Natural killer cell (primary cell): Measurements from ENCODE around the gene TP53I13. TPM values are rescaled to one million over a fixed set of nuclear protein-coding genes. Genes with fewer than 3 reads are reported as not detected.

Experiments
- ATAC-seq, 3 donors: fragments of 150-1000 bp in 2 of 3; fragments of 200-7000 bp in 1 of 3; cut with Tn5 transposase; 1 replicate in 1 of 3; 2 replicates in 2 of 3; pipeline ENCODE4 v1.10.0; 2021; ENCODE audit warnings: mild to moderate bottlenecking in 2 of 3, moderate library complexity in 2 of 3
- DNase-seq, 2 donors: peaks; one replicate each; pipeline versions ENCODE4 v3.0.0 to v3.0.0-alpha.2; 2013 to 2021; ENCODE audit warnings: mixed read lengths in 1 of 2
- H3K27ac ChIP-seq: one replicate; pipeline ENCODE4 v1.5.1; 2013; ENCODE audit warnings: mild to moderate bottlenecking, low read length
- H3K27me3 ChIP-seq: one replicate; pipeline ENCODE4 v1.6.1; 2013; ENCODE audit warnings: low read length; ENCODE audit not compliant: control insufficient read depth, insufficient read depth
- H3K36me3 ChIP-seq: one replicate; pipeline ENCODE4 v1.6.1; 2013; ENCODE audit warnings: low read length; ENCODE audit not compliant: control insufficient read depth, insufficient read depth
- H3K4me1 ChIP-seq: one replicate; pipeline ENCODE4 v1.6.1; 2013; ENCODE audit warnings: low read length; ENCODE audit not compliant: control insufficient read depth, insufficient read depth
- H3K4me3 ChIP-seq: one replicate; pipeline ENCODE4 v1.5.1; 2013; ENCODE audit warnings: low read length
- H3K9me3 ChIP-seq: one replicate; pipeline ENCODE4 v1.6.1; 2013; ENCODE audit warnings: low read length; ENCODE audit not compliant: control insufficient read depth, insufficient read depth
- H3K27ac Mint-ChIP-seq, 2 donors: one replicate each; pipeline ENCODE4 v1.8.0; 2022; ENCODE audit warnings: mild to moderate bottlenecking in 2 of 2, mixed read lengths in 2 of 2, moderate library complexity in 1 of 2
- H3K27me3 Mint-ChIP-seq, 2 donors: one replicate each; pipeline ENCODE4 v1.8.0; 2022; ENCODE audit warnings: low read depth in 2 of 2, mixed read lengths in 2 of 2
- H3K36me3 Mint-ChIP-seq: one replicate; pipeline ENCODE4 v1.8.0; 2022; ENCODE audit warnings: mixed read lengths
- H3K4me1 Mint-ChIP-seq, 2 donors: one replicate each; pipeline ENCODE4 v1.8.0; 2022; ENCODE audit warnings: mixed read lengths in 2 of 2
- H3K4me3 Mint-ChIP-seq: one replicate; pipeline ENCODE4 v1.8.0; 2022; ENCODE audit warnings: mild to moderate bottlenecking, moderate library complexity, mixed read lengths
- H3K9me3 Mint-ChIP-seq, 2 donors: one replicate each; pipeline ENCODE4 v1.8.0; 2022; ENCODE audit warnings: mixed read lengths in 2 of 2
- WGBS: methylation state at CpG from one replicate; pipeline ENCODE4 v1.1.7; 2013; ENCODE audit warnings: missing lambda C conversion rate; ENCODE audit not compliant: insufficient coverage; 5-methylcytosine and 5-hydroxymethylcytosine counted together
- intact Hi-C: fragments of 100-400 bp; cut with micrococcal nuclease; formaldehyde crosslinking; loops from one replicate; pipeline ENCODE4 v1.14.2; 2022
- total RNA-seq, 4 donors: library from RNA; stranded (reverse); fragments of 120-200 nt in 1 of 4; gene quantifications; one replicate each; pipeline versions ENCODE4 v1.2.3 to v1.2.4, GENCODE V29; 2013 to 2022
- TF ChIP-seq, protein P1 (sequence below): fragments of 200-600 bp; IDR thresholded peaks from one replicate; pipeline ENCODE4 v1.8.0; 2022; ENCODE audit warnings: antibody characterized with exemption

The TP53I13 gene
- total RNA-seq, 3 donors from 2014 or later (not counting 1 experiment from before 2014, with no cell fraction given) = 122 to 148 (median 148) TPM

DNA sequence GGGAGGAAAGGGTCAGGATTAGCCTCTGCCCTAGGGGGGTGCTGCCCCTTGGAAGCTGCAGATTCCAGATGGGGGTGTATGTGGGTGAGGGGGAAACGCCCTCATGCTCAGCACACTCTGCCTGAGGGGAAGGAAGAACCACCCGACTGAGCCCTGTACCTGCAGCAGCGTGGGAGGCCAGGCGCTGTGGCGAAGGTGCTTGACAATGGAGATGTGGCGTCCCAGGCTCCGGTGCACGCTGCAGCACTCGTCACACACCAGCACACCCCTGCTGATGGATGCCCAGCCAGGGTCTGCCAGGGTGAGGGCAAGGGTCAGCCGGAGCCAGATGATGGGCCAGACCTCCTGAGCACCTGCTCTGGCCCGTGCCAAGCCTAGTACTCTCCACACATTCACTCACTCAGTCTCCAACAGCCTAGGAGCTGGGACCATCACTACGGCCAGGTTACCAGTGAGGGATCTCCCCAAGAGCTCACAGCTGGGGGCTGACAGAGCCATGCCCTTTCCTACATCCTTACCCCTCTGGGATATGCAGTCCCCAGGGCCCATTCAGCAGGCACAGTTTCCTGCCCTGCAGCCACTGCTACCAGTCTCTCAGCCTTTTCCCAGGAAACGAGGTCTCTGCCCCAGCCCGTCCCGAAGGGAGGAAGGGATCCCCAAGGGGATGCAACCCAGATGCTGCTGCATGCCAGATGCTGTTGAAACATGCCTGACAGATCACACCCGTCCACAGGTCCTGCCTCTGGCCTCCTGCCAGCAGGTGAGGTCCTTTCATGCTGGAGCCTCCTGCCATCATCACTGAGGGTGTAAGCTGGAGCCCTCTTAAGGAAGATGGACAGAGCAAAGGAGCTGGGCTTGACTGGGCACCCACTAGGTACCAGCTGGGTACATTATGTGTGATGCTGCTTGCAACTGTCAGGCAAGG, 15.1 kb downstream of the TP53I13 start:
- Histone ChIP-seq H3K9me3 (no peaks in the 10 kb centered on the region), H3K27me3 (no peaks in the 10 kb centered on the region), H3K4me1 (peaks cover 48% of the 10 kb centered on the region), H3K36me3 (peaks cover 27% of the 10 kb centered on the region), H3K4me3 (no peak overlapping the region), H3K27ac (no peak overlapping the region)
- 91% methylated on average over 16 of the region's 16 CpGs for WGBS
- no peak for DNase-seq
- Mint-ChIP-seq H3K4me3 (no peak overlapping the region), H3K36me3 (no peaks in the 10 kb centered on the region), H3K27me3 (no peaks in the 10 kb centered on the region), H3K4me1 (peaks cover 20 to 45% of the 10 kb centered on the region in 2 donors), H3K9me3 (no peaks in the 10 kb centered on the region), H3K27ac (peak overlapping the region in 1 of 2 donors; percentile 62)
- TF ChIP-seq, protein P1, sequence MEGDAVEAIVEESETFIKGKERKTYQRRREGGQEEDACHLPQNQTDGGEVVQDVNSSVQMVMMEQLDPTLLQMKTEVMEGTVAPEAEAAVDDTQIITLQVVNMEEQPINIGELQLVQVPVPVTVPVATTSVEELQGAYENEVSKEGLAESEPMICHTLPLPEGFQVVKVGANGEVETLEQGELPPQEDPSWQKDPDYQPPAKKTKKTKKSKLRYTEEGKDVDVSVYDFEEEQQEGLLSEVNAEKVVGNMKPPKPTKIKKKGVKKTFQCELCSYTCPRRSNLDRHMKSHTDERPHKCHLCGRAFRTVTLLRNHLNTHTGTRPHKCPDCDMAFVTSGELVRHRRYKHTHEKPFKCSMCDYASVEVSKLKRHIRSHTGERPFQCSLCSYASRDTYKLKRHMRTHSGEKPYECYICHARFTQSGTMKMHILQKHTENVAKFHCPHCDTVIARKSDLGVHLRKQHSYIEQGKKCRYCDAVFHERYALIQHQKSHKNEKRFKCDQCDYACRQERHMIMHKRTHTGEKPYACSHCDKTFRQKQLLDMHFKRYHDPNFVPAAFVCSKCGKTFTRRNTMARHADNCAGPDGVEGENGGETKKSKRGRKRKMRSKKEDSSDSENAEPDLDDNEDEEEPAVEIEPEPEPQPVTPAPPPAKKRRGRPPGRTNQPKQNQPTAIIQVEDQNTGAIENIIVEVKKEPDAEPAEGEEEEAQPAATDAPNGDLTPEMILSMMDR = no peak
- intact Hi-C loops = no loop called here
- no peak for ATAC-seq

DNA sequence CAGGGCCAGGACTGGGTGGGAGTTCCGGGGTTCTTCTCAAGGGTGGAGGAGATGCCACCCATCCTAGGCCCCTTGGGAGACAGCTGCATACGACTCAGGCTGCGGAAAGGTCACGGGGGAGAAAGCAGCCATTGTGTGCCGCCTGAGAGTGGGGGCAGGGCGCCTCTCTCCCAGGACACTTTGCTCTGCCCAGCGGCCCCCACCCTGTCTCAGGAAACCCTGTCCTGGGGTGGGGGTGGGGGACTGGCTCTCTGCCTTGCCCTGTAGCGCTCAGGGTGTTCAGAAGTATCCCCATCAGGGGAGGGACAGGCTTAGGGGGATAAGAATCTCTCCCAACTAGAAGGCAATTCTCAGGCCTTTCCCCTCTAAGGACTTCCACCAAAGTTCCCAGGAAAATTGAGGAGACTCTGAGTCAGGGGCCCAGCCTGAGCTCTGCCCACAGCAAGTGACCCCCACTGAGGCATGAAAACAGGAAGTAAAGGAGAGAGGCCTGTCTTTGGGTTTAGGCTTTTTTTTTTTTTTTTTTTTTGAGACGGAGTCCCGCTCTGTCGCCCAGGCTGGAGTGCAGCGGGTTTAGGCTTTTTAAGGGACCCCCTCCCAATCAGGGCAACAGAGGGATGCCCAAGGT, 16.1 kb downstream of the TP53I13 start:
- no peak for ATAC-seq
- no peak for DNase-seq
- Mint-ChIP-seq H3K27me3 (no peaks in the 10 kb centered on the region), H3K27ac (peak overlapping the region in 1 of 2 donors; percentile 62), H3K4me1 (peaks cover 20 to 47% of the 10 kb centered on the region in 2 donors), H3K9me3 (no peaks in the 10 kb centered on the region), H3K4me3 (no peak overlapping the region), H3K36me3 (no peaks in the 10 kb centered on the region)
- Histone ChIP-seq H3K4me1 (peaks cover 51% of the 10 kb centered on the region), H3K27me3 (no peaks in the 10 kb centered on the region), H3K27ac (no peak overlapping the region), H3K9me3 (no peaks in the 10 kb centered on the region), H3K4me3 (no peak overlapping the region), H3K36me3 (peaks cover 21% of the 10 kb centered on the region)
- 75% methylated on average over 12 of the region's 12 CpGs for WGBS
- intact Hi-C loops = no loop called here
- TF ChIP-seq, protein P1 = no peak

DNA sequence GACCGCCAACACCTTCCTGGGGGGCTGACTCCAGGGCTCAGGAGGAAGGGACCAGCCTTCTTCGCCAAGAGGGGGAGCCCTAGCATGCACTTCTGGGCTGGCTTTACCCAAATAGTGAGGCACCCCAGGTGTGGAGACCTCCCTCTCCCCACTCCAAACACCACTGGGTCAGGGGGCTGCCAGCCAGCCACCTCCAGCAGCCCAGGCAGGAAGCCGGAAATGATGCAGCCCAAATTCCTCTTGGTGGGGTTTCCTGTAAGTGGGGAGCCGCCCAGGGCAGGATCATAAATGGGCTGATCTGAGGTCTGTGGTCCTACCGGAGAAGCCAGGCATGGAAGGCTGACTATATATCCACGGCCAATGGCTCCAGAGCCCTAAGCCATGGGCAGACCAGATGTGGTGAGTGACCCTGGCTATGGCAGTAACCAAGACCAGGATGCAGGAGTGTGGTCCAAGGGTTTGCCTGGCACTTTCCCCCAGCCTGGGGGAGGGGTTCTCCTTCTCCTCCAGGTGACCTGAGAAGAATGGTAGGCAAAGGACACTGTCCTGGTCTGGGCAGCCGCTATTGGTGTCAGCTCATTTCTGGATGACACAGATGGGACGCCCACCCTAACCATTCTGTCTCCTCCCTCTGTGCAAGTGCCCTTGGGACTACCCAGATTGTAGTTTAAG, 16.7 kb downstream of the TP53I13 start:
- peaks cover 21% of the 10 kb centered on the region for H3K36me3 ChIP-seq
- no peak overlapping the region for H3K4me3 ChIP-seq
- TF ChIP-seq, protein P1 = no peak
- H3K4me1 ChIP-seq = peaks cover 55% of the 10 kb centered on the region
- intact Hi-C loops = no loop called here
- H3K27ac ChIP-seq = no peak overlapping the region
- DNase-seq (peak in 1 of 2 donors; percentile 62), ATAC-seq (no peak)
- Mint-ChIP-seq H3K27ac (no peak overlapping the region), H3K4me1 (peaks cover 16 to 49% of the 10 kb centered on the region in 2 donors), H3K36me3 (no peaks in the 10 kb centered on the region), H3K4me3 (no peak overlapping the region), H3K27me3 (no peaks in the 10 kb centered on the region), H3K9me3 (no peaks in the 10 kb centered on the region)
- H3K27me3 ChIP-seq = no peaks in the 10 kb centered on the region
- no peaks in the 10 kb centered on the region for H3K9me3 ChIP-seq
- WGBS = 54% methylated on average over 8 of the region's 8 CpGs
